NCI-H446 treated with DMSO at 0.1 percent for 48 hours (cell line): ENCODE data around the gene RASSF5.

ENCODE experiments used
- DNase-seq: peaks from one replicate; lab custom pipeline; 2025; lab: John Stamatoyannopoulos, UW

Gene RASSF5

GRCh38 chr1:206550446-206550845, 43.1 kb downstream of the RASSF5 start:
- DNase-seq = no peak

DNA sequence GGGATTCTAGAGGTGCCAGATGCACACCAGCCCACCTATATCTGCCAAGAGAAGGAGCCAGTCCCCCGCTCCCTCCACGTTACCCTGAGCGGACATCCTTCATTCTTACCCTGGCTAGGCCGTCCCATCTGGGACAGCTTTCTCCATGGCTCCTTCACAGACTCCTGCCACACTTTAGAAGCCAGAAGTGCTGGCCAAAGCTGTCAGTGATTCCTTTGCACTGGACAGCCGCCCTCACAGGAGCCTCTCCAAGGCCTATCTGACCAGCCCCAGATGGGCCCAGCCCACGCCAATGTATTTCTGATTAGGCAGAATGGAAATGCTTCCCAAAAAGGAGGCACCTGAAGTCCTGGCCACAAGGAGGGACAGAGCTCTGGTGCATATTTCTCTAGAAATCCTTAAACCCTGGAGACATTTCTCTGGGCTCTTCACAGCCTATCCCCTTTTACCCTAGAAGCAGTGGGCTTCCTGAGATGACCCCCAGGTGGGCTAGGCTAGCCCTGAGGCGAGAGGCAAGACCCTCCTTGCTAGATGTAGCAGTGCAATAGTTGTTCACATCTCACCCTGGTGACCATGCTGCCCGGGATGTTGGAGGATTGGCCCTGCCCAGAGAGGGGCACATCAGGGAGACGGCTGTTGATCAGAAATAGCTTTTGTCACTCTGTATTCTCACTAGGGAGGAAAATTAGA, 44.1 kb downstream of the RASSF5 start:
- no peak for DNase-seq

- no peak for DNase-seq
Observed at GRCh38 chr1:206551986-206552326, 44.6 kb downstream of the RASSF5 start.

DNA sequence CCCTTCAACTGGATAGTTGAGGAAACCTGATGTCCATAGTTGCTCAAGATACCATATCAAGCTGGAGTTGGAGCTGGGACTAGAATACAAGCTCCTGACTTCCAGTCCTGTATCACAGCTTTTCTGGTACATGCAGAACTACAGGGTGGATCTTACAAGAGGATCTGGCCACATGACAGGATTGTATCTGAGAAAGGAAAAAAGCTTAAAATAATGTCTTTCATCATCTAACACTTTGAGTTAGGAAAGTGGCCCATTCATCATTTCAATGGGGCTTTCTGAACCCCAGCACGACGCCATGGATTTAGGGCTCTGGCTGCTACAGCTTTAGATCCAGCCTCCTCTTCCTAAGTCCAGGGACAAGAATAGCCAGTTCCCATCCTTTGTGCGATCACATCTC, 46.9 kb downstream of the RASSF5 start:
- no peak for DNase-seq

- no peak for DNase-seq
Observed at GRCh38 chr1:206554701-206555472, 47.6 kb downstream of the RASSF5 start.

DNA sequence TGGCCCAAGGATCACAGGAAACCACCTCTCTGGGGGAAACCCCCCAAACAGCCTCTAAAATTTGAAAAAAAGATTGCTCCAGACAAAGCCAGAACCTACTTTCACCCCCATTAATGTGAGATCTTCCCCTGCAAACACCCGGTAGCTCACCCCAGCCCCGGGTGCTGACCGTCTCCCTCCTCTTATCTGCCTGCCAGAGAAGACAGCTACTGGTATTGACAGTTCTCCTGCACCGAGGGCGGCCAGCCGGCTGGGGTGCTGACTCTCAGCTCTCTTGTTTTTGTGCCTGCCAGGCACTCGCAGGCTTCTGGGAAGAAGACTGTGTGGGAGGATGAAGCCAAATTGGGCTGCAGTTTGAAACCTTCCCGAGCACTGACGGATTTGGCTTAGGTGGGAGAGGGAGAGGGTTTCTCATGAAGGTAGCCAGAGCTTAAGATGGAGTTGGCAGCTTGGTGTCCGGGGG, 48.2 kb downstream of the RASSF5 start:
- no peak for DNase-seq

- DNase-seq = no peak
Observed at GRCh38 chr1:206556047-206556749, 48.9 kb downstream of the RASSF5 start.

DNA sequence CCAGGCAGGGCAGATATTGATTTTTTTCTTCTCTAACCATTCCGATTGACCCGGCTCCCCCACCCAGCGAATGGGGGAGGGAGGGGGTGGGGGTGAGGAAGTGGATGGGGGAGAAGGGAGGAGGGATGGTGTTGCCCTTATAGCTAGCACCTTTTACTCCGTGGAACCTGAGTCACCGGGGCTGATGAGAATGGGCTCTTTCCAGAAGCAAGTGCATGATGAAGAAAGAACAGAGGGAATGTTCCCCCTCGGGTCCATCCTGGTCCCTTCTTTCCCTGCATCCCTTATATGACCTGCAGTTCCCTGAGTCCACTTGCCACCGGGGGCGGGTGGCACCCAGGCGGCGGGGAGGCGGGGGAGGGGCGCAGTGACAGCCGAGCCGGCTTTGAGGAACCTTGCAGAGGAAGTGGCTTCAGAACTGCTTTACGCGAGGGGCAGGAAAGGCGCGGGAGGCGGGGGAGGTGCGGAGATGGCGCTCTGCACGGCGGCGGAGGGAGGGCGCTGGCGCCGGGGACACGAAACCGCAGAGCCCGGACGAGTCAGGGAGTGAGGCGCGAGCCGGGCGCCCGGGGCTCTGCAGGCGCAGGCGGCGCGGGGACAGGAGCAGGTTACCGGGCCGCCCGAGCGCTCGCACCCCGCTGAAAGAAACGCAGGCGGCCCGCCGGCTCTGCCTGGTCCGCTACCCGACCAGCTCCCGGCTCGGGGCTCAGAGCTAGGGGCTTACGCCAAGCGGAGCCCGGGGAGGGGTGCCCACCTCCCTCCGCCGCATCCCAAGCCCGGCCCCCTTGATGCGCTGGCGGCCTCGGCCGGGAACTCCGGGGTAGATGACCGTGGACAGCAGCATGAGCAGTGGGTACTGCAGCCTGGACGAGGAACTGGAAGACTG, 49.7 kb downstream of the RASSF5 start:
- no peak for DNase-seq

DNA sequence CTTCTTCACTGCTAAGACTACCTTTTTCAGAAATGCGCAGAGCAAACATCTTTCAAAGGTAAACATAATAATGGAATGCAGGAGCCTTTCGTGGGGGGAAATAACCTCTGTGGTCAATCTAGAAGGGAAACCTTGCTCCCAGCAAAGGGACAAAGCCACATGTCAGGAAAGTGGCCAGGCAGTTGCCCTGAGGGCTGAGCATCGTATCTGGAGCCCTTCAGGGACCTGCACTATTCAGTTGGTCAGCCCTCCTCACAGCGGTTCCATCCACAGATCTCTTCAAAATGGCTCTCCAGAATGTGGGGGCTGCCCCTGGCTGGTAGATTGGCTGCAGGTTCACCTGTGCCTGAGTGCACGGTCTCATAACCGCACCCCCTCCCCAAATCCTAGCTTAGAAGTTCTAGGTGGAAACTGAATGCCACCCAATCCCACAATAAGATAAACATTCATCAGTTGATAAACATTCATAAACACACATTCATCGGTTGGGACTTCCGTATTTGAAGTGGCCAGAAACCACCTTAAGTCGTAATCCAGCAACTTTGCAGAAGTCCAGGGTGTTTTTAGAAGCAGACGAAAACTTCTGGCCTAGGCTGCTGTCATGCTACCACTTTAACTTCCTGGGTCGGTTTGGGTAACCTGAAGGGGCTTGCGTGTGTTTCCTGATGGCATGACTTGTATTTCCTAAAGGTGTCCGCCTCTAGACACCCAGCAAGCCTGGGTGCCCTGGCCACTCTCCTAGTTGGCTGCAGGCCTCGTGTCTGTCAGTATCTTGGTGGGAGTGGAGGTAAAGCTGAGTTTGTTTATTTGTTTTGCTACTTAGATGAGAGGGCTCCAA, 50.5 kb downstream of the RASSF5 start:
- DNase-seq = no peak

GRCh38 chr1:206558794-206559671, 51.7 kb downstream of the RASSF5 start:
- no peak for DNase-seq

GRCh38 chr1:206559672-206559995, 52.3 kb downstream of the RASSF5 start:
- DNase-seq = no peak

- DNase-seq = no peak
Observed at GRCh38 chr1:206560007-206560716, 52.8 kb downstream of the RASSF5 start.

DNA sequence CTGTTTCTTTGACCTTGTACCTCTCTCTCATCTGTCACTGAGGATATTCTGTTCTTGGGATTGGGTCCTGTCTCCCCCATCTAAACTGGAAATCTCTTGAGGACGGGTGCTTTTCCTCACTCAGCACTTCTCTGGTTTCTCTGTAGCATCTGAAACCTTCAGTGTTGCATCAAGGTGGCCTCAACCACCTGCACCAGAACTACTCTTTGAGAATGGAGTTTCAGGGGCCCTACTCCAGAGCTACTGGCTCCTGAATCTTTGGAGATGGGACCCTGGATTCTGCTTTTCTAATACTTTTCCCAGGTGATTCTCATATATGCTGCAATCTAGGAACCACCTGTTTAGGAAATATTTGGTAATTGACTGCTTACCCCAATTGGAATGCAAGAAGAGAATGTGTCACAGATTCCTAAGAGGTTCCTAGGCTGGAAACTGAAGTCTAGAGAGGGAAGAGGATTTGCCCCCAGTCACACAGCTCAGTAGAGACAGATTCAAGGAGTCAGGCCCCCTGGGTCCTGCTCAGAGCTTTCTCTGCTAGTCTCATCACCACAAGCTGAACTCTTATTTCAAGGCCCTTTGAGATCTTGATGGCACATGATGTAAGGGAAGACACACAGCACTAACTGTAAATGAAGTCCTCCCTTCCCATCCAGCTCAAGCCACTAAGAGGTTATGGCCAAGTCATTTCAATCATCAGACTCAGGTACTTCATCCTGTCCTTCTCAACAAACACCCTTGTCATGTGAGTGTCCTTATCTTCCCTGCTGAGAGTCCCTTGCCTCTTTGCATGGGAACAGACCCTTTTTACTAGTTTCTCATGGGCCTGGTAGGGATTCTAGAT, 56.3 kb downstream of the RASSF5 start:
- DNase-seq = no peak

- DNase-seq = no peak
Observed at GRCh38 chr1:206565995-206566394, 58.7 kb downstream of the RASSF5 start.

GRCh38 chr1:206566999-206567398, 59.7 kb downstream of the RASSF5 start:
- DNase-seq = no peak

DNA sequence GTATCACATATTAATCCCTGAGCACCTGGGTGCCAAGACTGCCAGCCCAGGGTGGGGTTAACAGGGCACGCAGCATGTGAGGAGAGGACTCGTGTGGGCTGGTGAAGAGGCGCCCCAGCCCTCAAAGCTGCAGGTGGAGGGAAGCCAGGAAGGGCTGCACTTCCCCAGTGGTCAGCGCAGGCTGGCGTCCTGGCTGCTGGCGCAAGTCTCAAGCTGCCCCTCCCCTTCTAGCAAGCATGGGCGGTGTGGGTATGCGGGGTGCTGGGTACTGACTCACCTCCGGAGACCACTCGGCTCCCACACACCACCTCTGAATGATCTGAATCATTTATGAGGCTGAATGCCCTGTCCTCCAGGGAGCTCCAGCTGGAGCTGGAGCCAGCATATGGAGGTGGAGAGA, 60.9 kb downstream of the RASSF5 start:
- DNase-seq = no peak

GRCh38 chr1:206568779-206569352, 61.5 kb downstream of the RASSF5 start:
- no peak for DNase-seq

DNA sequence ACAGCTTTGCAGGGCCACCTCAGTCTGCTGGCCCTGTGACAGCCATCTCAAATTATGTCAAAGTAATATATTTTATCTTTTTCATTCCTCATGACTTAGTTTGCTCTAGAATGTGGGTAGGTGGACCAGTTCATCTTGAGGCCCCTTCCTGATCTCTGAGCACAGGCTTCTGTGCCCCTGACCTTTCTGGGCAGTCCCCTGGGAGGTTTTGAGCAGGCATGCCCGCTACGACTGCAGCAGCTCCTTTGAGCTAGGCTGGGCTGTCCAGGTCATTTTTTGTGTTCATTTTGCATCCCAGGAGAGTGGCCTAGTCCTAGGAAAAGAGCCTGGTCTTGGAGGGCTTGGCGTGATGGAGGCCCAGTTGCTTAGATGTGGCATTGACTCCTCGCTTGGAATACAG, 62.2 kb downstream of the RASSF5 start:
- no peak for DNase-seq
